ENCODE results near the gene NKAP.
A peak's percentile ranks its signal among the peaks of the same experiment; 100 is the strongest.
"Not testable (repeated sequence)": the region's sequence is repeated elsewhere in the genome, so short reads cannot be mapped to it uniquely, and the experiment has no call there.

Gene NKAP

GRCh38 chrX:119935215-119935874, 8.2 kb downstream of the NKAP start:
- ATAC-seq (no peak), DNase-seq (no peak)

GRCh38 chrX:119922391-119922790, 21.2 kb downstream of the NKAP start:
- not testable (repeated sequence) for ATAC-seq, DNase-seq

GRCh38 chrX:119919835-119920585, 23.5 kb downstream of the NKAP start:
- no peak for ATAC-seq
- no peak for DNase-seq

GRCh38 chrX:119917877-119918276, 25.7 kb downstream of the NKAP start:
- ATAC-seq (no peak), DNase-seq (no peak)

GRCh38 chrX:119916310-119916709, 27.2 kb downstream of the NKAP start:
- ATAC-seq: no peak
- DNase-seq: no peak

- ATAC-seq (no peak), DNase-seq (no peak)
These were observed 42.6 kb downstream of the NKAP start for GRCh38 chrX:119900976-119901375.

- no peak for ATAC-seq
- no peak for DNase-seq
These were observed 44.4 kb downstream of the NKAP start for GRCh38 chrX:119899125-119899524.

GRCh38 chrX:119895843-119896326, 47.7 kb downstream of the NKAP start, which contains the start of gene AKAP14:
Gene AKAP14, plus strand, starts transcription at chrX:119895893. Its CDS starts 7,331 bp downstream, at chrX:119903224.
- no peak for ATAC-seq
- DNase-seq: no peak

GRCh38 chrX:119891961-119892692, 51.4 kb downstream of the NKAP start:
- ATAC-seq, DNase-seq: not testable (repeated sequence)

GRCh38 chrX:119890626-119891025, 52.9 kb downstream of the NKAP start:
- DNase-seq, ATAC-seq: not testable (repeated sequence)

GRCh38 chrX:119887721-119888425, 55.7 kb downstream of the NKAP start:
- ATAC-seq (peak; percentile 91), DNase-seq (peak; percentile 72)

- ATAC-seq (no peak), DNase-seq (no peak)
These were observed 57.8 kb downstream of the NKAP start for GRCh38 chrX:119885554-119886428.

GRCh38 chrX:119880552-119881437, 62.8 kb downstream of the NKAP start:
- ATAC-seq: peak; percentile 90
- no peak for DNase-seq

GRCh38 chrX:119880076-119880475, 63.5 kb downstream of the NKAP start:
- DNase-seq (no peak), ATAC-seq (no peak)

GRCh38 chrX:119878740-119879139, 64.8 kb downstream of the NKAP start:
- no peak for ATAC-seq
- no peak for DNase-seq

GRCh38 chrX:119871599-119872395, 71.8 kb downstream of the NKAP start, which contains the start of the genes NDUFA1 and RNF113A:
Gene NDUFA1, plus strand, starts transcription at chrX:119871832. Its CDS starts 80 bp downstream, at chrX:119871912.
Gene RNF113A, minus strand, starts transcription at chrX:119871733. Its CDS starts 120 bp downstream, at chrX:119871613.
- DNase-seq: peak; percentile 83
- ATAC-seq: peak; percentile 97

- DNase-seq: no peak
These were observed 72.3 kb downstream of the NKAP start for GRCh38 chrX:119871245-119871598.

More at GRCh38 chrX:119871245-119871598, 72.3 kb downstream of the NKAP start:
- peak; percentile 37 for ATAC-seq

Data from stimulated activated naive CD8-positive, alpha-beta T cell treated with anti-CD3 and anti-CD28 coated beads, Interleukin-15, Interleukin-2, amounts not matched to agents 100 U/mL and 50 U/mL, for 24 hours (primary cell).